Measurements from ENCODE around the gene ATP6V1B1. TPM values are rescaled to one million over a fixed set of nuclear protein-coding genes. Genes with fewer than 3 reads are reported as not detected.

Gene ATP6V1B1
- total RNA-seq, 1 donor from 2014 or later, result 3.7 TPM

- Mint-ChIP-seq H3K27ac (ENCODE audit: unreplicated experiment) (no peak overlapping the region), H3K36me3 (ENCODE audit: low read depth) (peaks cover 12% of the 10 kb centered on the region), H3K4me3 (ENCODE audit: unreplicated experiment) (no peak overlapping the region), H3K4me1 (ENCODE audit: low read depth) (no peaks in the 10 kb centered on the region), H3K9me3 (ENCODE audit: low read depth) (no peaks in the 10 kb centered on the region), H3K27me3 (ENCODE audit: low read depth) (no peaks in the 10 kb centered on the region)
- TF ChIP-seq CTCF (IDR thresholded peaks at IDR 0.05), result peak; percentile 93
- DNase-seq (ENCODE audit: low spot score), result peak; percentile 70
These were observed 15.9 kb upstream of the ATP6V1B1 start for GRCh38 chr2:70919672-70920366.

GRCh38 chr2:70920367-70920715 lies 15.4 kb upstream of the ATP6V1B1 start:
- Mint-ChIP-seq H3K4me1 (ENCODE audit: low read depth) (no peaks in the 10 kb centered on the region), H3K4me3 (ENCODE audit: unreplicated experiment) (no peak overlapping the region), H3K27me3 (ENCODE audit: low read depth) (no peaks in the 10 kb centered on the region), H3K36me3 (ENCODE audit: low read depth) (peaks cover 17% of the 10 kb centered on the region), H3K27ac (ENCODE audit: unreplicated experiment) (no peak overlapping the region), H3K9me3 (ENCODE audit: low read depth) (no peaks in the 10 kb centered on the region)
- DNase-seq (ENCODE audit: low spot score), result peak; percentile 68
- TF ChIP-seq CTCF (IDR thresholded peaks at IDR 0.05), result no peak

DNA sequence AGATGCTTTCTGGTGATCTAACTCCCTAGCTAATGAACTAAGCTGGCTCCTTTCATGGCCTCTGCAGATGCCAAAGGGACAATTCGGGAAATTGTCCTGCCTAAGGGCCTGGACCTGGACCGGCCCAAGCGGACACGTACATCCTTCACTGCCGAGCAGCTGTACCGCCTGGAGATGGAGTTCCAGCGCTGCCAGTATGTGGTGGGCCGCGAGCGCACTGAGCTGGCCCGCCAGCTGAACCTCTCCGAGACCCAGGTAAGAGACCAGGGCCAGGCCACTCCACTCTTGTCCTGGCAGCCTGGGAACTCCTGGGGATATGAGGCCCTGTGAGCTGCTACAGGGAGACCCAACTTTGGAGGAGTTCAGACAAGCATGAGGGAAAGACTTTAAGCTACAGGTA lies 14.7 kb upstream of the ATP6V1B1 start:
- H3K4me3 Mint-ChIP-seq (ENCODE audit: unreplicated experiment), result no peak overlapping the region
- H3K27ac Mint-ChIP-seq (ENCODE audit: unreplicated experiment), result peak overlapping the region; percentile 17
- no peaks in the 10 kb centered on the region for H3K9me3 Mint-ChIP-seq (ENCODE audit: low read depth)
- TF ChIP-seq CTCF (IDR thresholded peaks at IDR 0.05), result no peak
- no peaks in the 10 kb centered on the region for H3K27me3 Mint-ChIP-seq (ENCODE audit: low read depth)
- H3K36me3 Mint-ChIP-seq (ENCODE audit: low read depth), result peaks cover 19% of the 10 kb centered on the region
- no peaks in the 10 kb centered on the region for H3K4me1 Mint-ChIP-seq (ENCODE audit: low read depth)
- peak; percentile 75 for DNase-seq (ENCODE audit: low spot score)

GRCh38 chr2:70921839-70922234 lies 13.9 kb upstream of the ATP6V1B1 start:
- DNase-seq (ENCODE audit: low spot score), result no peak
- H3K4me1 Mint-ChIP-seq (ENCODE audit: low read depth), result no peaks in the 10 kb centered on the region
- no peaks in the 10 kb centered on the region for H3K9me3 Mint-ChIP-seq (ENCODE audit: low read depth)
- H3K27me3 Mint-ChIP-seq (ENCODE audit: low read depth), result no peaks in the 10 kb centered on the region
- H3K4me3 Mint-ChIP-seq (ENCODE audit: unreplicated experiment), result no peak overlapping the region
- TF ChIP-seq CTCF (IDR thresholded peaks at IDR 0.05), result no peak
- H3K27ac Mint-ChIP-seq (ENCODE audit: unreplicated experiment), result no peak overlapping the region
- H3K36me3 Mint-ChIP-seq (ENCODE audit: low read depth), result peaks cover 19% of the 10 kb centered on the region

DNA sequence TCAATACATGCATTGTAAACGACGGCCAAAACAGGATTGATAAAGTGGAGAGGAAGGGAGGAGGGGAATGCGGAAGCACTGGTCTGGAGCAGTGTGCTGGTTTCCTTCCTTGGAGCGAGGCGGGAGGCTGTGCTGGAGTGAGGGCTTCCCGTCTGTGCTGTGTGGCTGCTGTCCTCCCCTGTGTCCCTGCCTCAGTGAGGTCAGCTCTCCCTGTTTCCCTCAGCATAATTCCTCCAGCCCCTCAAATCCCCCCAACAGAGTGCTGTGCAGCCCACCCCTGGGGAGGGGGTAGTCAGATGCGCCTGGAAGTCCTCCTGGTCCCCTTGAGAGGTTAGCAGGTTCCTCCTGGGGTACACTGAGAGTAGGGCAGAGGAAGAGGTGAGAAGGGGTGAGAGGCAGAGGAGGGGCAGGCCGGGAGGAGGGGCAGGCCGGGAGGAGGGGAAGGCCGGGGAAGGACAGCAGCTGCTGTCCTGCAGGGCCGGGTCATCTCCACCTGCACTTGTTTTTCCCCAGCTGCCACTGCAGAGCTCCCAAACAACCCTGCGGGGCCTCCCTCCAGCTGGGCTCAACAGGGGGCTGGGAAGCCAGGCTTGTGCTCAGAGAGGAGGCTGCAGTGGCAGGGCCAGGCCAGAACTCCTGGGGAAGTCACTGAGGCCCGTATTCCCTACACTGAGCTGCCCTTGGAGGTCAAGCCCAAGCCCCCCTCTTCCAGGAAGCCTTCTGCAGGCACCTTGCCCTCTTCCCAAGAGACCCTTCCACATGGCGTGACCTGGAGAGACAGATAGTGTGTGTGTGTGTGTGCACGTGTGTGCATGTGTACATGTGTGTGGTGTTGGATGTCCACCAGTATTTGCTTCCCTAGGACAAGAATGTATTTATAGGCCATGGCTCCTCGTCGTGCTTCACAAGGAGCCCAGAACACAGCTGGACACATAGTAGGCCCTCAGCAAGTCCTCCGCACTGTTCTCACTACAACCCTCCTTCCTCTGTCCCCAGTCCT lies 13.2 kb upstream of the ATP6V1B1 start:
- Mint-ChIP-seq H3K36me3 (ENCODE audit: low read depth) (peaks cover 17% of the 10 kb centered on the region), H3K4me1 (ENCODE audit: low read depth) (no peaks in the 10 kb centered on the region), H3K27ac (ENCODE audit: unreplicated experiment) (no peak overlapping the region), H3K27me3 (ENCODE audit: low read depth) (no peaks in the 10 kb centered on the region), H3K4me3 (ENCODE audit: unreplicated experiment) (no peak overlapping the region), H3K9me3 (ENCODE audit: low read depth) (no peaks in the 10 kb centered on the region)
- TF ChIP-seq CTCF (IDR thresholded peaks at IDR 0.05), result no peak
- peak; percentile 62 for DNase-seq (ENCODE audit: low spot score)

Measured in chondrocyte (in vitro differentiated cells).